Transverse colon (tissue), 4 donors: ENCODE data around the gene NGDN. TPM values are rescaled to one million over a fixed set of nuclear protein-coding genes. Genes with fewer than 3 reads are reported as not detected.
A peak's percentile ranks its signal among the peaks of the same experiment; 100 is the strongest.

Source experiments
- DNase-seq: peaks from one replicate; pipeline ENCODE4 v3.0.0-alpha.2; 2019
- H3K27ac ChIP-seq, 4 donors: fragments of 200-600 bp; sonication (generic); 2 replicates each; pipeline ENCODE4 v1.5.1; 2016 to 2018; ENCODE audit warnings: inconsistent platforms in 4 of 4
- H3K27me3 ChIP-seq: fragments of 200-600 bp; sonication (generic); 2 replicates; pipeline ENCODE4 v1.5.1; 2017; ENCODE audit warnings: inconsistent platforms
- H3K36me3 ChIP-seq, 4 donors: fragments of 200-600 bp; sonication (generic); 2 replicates each; pipeline ENCODE4 v1.5.1; 2017 to 2019; ENCODE audit warnings: inconsistent platforms in 4 of 4
- H3K4me1 ChIP-seq, 4 donors: fragments of 200-600 bp; sonication (generic); 2 replicates each; pipeline ENCODE4 v1.5.1; 2017 to 2020; ENCODE audit warnings: inconsistent platforms in 4 of 4
- H3K4me3 ChIP-seq, 4 donors: fragments of 200-600 bp; sonication (generic); 1 replicate in 1 of 4; 2 replicates in 3 of 4; pipeline versions ENCODE4 v1.5.1 to v1.6.1; 2017 to 2019; ENCODE audit warnings: inconsistent platforms in 4 of 4
- H3K9me3 ChIP-seq, 2 donors: fragments of 200-600 bp; sonication (generic); 2 replicates each; pipeline ENCODE4 v1.5.1; 2017 to 2019; ENCODE audit warnings: inconsistent platforms in 2 of 2
- EP300 ChIP-seq: sonication (generic); formaldehyde crosslinking; IDR thresholded peaks from one replicate; pipeline ENCODE4 v1.6.1; 2017; ENCODE audit warnings: antibody characterized with exemption, low read depth
- POLR2A ChIP-seq: fragments of 450-650 bp; IDR thresholded peaks from one replicate; pipeline ENCODE4 v1.6.1; 2016; ENCODE audit warnings: antibody characterized with exemption, mild to moderate bottlenecking, moderate library complexity
- POLR2AphosphoS5 ChIP-seq, 3 donors: sonication (generic); formaldehyde crosslinking; IDR thresholded peaks; one replicate each; pipeline ENCODE4 v1.6.1; 2016; ENCODE audit warnings: antibody characterized with exemption in 3 of 3
- WGBS, 2 donors: methylation state at CpG; one replicate each; pipeline ENCODE4 v1.1.5; 2018; ENCODE audit warnings: low coverage in 1 of 2; 5-methylcytosine and 5-hydroxymethylcytosine counted together
- in situ Hi-C, 4 donors: fragments of 200-750 bp; cut with MboI; loops; one replicate each; pipeline versions ENCODE4 v1.15.0 to v1.15.1; 2017; ENCODE audit warnings: low sequenced_read_pairs in 3 of 4, low pct_ligation_motif_present in 1 of 4, low pct_unique_long_range_greater_than_20kb in 1 of 4
- intact Hi-C: fragments of 100-400 bp; cut with DNase I; formaldehyde crosslinking; loops from one replicate; pipeline ENCODE4 v1.15.1; 2023; ENCODE audit warnings: low total_unique reads
- total RNA-seq, 4 donors: library from RNA; depleted of rRNA; stranded (reverse); fragments of >200 nt; gene quantifications; one replicate each; pipeline ENCODE4 v1.1.0, GENCODE V29; 2016
- TF ChIP-seq, protein P1 (sequence below), 5 experiments: fragments of 200-600 bp in 3 of 5; fragments of 450-650 bp in 2 of 5; sonication (generic) in 3 of 5; IDR thresholded peaks; 1 replicate in 2 of 5; 2 replicates in 3 of 5; pipeline ENCODE4 v1.5.1; 2016 to 2017; ENCODE audit warnings: antibody characterized with exemption in 5 of 5, inconsistent platforms in 3 of 5, mild to moderate bottlenecking in 2 of 5, moderate library complexity in 1 of 5

The NGDN gene
- total RNA-seq, 4 donors from 2014 or later: 8.8 to 31.5 (median 20.8) TPM

DNA sequence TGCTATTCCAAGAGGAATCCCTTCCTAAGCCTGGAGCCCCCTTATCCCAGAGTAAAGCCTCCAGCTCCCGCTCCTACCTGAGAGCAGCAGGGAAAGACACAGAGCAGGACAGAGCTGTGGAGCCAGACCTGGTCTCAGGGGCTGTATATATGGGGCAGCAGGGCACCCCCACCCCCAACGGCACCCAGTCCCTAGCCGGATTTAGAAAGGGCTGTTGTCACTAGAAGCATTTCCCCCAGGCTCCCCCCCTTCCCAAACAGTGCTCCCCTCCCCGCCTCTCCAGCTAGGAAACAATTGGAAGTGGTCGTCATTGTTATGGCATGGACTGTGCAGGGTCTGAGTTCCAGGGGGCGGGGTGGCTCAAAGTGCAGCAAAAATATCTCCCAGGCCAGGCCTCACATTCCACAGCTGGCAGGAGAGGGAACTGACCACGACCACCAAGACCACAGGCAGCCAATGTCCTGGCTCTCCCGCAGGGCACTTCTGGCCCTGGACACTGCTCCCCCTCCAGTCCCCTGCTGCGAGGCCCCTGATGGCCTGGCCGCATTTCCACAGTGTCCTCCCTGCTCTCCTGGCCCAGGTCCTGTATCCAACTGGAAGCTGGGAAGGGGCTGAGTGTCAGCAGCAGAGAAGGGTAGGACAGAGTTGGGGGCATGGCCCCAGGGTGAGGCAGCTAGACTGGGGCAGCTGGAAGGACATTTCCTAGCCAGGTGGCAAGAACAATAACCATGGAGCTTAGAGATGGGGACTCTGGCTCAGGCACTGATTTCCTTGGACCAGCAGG, 33.8 kb upstream of the NGDN start, which contains the start of gene MYH7:
Gene MYH7, minus strand, starts transcription at position 118 of the 784 bp plus-strand sequence. CDS start 1,928 bp downstream, outside the sequence.
- H3K36me3 ChIP-seq: no peaks in the 10 kb centered on the region
- 57% methylated on average over 9 of the region's 10 CpGs; no CpG with 5 or more reads in 1 of the 2 donors for WGBS, 2 donors
- no peak within 1 kb of the TSS for H3K27ac ChIP-seq
- DNase-seq: peak; percentile 2
- intact Hi-C loops: no loop called here
- no peak within 1 kb of the TSS for H3K4me3 ChIP-seq
- H3K27me3 ChIP-seq: no peaks in the 10 kb centered on the region
- in situ Hi-C loops: no loop called here
- no peaks in the 10 kb centered on the region for H3K4me1 ChIP-seq
- no peaks in the 10 kb centered on the region for H3K9me3 ChIP-seq
- TF ChIP-seq POLR2AphosphoS5 (IDR thresholded peaks at IDR 0.05) (no peak), EP300 (no peak), POLR2A (no peak)
- TF ChIP-seq, protein P1, sequence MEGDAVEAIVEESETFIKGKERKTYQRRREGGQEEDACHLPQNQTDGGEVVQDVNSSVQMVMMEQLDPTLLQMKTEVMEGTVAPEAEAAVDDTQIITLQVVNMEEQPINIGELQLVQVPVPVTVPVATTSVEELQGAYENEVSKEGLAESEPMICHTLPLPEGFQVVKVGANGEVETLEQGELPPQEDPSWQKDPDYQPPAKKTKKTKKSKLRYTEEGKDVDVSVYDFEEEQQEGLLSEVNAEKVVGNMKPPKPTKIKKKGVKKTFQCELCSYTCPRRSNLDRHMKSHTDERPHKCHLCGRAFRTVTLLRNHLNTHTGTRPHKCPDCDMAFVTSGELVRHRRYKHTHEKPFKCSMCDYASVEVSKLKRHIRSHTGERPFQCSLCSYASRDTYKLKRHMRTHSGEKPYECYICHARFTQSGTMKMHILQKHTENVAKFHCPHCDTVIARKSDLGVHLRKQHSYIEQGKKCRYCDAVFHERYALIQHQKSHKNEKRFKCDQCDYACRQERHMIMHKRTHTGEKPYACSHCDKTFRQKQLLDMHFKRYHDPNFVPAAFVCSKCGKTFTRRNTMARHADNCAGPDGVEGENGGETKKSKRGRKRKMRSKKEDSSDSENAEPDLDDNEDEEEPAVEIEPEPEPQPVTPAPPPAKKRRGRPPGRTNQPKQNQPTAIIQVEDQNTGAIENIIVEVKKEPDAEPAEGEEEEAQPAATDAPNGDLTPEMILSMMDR (IDR thresholded peaks at IDR 0.05): no peak

DNA sequence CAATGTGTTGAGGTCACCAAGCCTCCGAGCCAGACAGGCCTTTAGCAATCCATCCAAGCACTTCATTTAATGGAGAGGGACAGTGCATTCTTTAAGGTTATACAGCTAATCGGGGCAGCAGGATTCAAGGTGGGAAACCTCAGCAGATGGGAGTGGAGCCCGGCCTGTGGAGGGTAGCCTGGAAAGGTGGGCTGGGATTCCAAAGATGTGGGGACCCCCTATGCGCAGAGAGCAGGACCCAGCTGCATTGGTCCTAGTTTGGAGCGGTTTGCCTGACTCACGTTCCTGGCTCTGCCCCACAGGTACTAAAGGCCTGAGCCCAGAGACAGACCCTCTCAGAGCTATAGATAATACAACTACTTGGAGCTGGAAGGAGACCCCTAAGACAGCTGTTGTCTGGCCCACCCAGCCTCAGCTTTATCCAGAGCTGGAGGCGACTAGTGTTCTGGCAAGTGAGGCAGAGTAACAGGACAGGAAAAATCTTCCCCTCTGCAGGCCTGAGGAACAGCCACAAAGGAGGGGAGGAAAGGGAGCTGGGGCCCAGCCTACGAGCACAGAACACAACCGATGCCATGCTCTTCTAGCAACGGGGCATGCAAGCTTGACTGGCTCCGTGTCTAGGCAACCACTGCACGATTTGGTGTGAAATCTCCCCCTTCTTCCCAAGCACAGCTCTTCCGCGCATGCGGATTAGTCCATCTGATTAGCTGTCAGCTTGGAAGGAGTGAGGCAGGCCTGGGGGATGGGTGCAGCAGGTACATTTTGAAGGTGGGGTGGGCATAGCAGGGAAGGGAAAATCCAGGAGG, 33.0 kb upstream of the NGDN start:
- DNase-seq: peak; percentile 1
- no peaks in the 10 kb centered on the region for H3K36me3 ChIP-seq
- WGBS, 2 donors: 70% methylated on average over 15 of the region's 15 CpGs; no CpG with 5 or more reads in 1 of the 2 donors
- no peak overlapping the region for H3K4me3 ChIP-seq
- no peaks in the 10 kb centered on the region for H3K9me3 ChIP-seq
- in situ Hi-C loops: no loop called here
- H3K27ac ChIP-seq: no peak overlapping the region
- intact Hi-C loops: no loop called here
- TF ChIP-seq POLR2AphosphoS5 (IDR thresholded peaks at IDR 0.05) (no peak), POLR2A (no peak), EP300 (no peak)
- TF ChIP-seq, protein P1 (IDR thresholded peaks at IDR 0.05): no peak
- H3K4me1 ChIP-seq: no peaks in the 10 kb centered on the region
- H3K27me3 ChIP-seq: no peaks in the 10 kb centered on the region

DNA sequence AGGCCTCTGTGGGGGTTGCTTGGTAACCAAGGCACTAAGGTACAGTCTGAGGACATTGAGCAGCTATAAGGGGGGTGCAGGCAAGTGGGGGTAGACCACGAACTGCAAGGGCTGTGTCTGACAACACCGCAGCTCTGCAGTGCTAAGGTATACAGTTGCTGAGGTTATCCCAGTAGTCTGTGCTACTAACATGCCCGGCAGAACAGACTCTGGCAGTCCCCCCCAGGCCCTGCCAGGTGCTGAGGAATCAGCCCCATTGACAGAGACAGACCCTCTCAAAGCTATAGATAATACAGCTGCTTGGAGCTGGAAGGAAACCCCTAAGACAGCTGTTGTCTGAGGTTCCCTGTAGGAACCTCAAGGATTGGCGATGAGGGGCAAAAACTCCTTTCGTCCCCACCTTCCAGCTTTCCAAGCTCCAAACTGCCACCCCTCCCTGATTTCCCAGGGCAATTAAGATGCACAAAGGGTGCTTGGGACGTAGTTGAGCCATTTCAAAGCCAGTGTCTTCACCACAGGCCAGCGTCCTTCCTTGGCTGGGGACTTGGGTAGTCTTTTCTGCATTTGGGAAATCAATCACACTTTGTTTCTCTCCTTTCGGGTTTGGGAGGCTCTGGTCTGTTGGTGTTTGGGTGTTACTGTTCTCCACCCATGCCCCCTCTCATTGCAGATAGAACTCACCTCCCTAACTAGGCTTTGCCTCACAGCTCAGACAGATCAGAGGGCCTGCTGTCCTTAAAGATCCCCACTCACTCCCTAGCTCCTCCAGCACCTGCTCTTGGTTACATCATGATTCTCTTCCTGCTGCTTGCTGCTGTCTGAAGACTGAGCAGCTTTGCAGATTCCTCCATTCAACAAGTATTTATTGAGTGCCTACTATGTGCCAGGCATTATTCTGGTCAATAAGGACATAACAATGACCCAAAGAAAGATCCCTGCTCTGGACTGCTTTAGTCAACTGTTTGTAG, 32.1 kb upstream of the NGDN start:
- WGBS, 2 donors: 79 to 100% methylated on average over 1 to 7 of the region's 8 CpGs
- no peaks in the 10 kb centered on the region for H3K4me1 ChIP-seq
- H3K9me3 ChIP-seq: no peaks in the 10 kb centered on the region
- no peaks in the 10 kb centered on the region for H3K27me3 ChIP-seq
- TF ChIP-seq, protein P1 (IDR thresholded peaks at IDR 0.05): no peak
- TF ChIP-seq EP300 (no peak), POLR2AphosphoS5 (IDR thresholded peaks at IDR 0.05) (no peak), POLR2A (no peak)
- H3K4me3 ChIP-seq: no peak overlapping the region
- no peak overlapping the region for H3K27ac ChIP-seq
- DNase-seq: no peak
- in situ Hi-C loops: no loop called here
- no peaks in the 10 kb centered on the region for H3K36me3 ChIP-seq
- intact Hi-C loops: no loop called here
